GM12865 (cell line): ENCODE results near the gene ZNF280B.

Source experiments
- DNase-seq: peaks from one replicate; pipeline ENCODE4 v3.0.0; 2010; ENCODE audit warnings: low read depth
- H3K4me3 ChIP-seq: 2 replicates; pipeline ENCODE4 v1.5.1; 2011; ENCODE audit warnings: mild to moderate bottlenecking, low read depth, low read length, control low read depth
- CTCF ChIP-seq: IDR thresholded peaks from 2 replicates; pipeline ENCODE4 v1.5.1; 2011; ENCODE audit warnings: low read length, control low read depth, low read depth, inconsistent platforms; ENCODE audit not compliant: insufficient read depth; ENCODE audit errors: missing control alignments

ZNF280B gene

GRCh38 chr22:22547692-22548300 is 39.3 kb upstream of the ZNF280B start:
- TF ChIP-seq CTCF = no peak
- no peak for DNase-seq
- H3K4me3 ChIP-seq = no peak overlapping the region

- no peak for DNase-seq
- no peak overlapping the region for H3K4me3 ChIP-seq
- no peak for TF ChIP-seq CTCF
These were observed 38.7 kb upstream of the ZNF280B start for GRCh38 chr22:22547226-22547625.

GRCh38 chr22:22546490-22546889 is 37.9 kb upstream of the ZNF280B start:
- DNase-seq = no peak
- no peak for TF ChIP-seq CTCF
- no peak overlapping the region for H3K4me3 ChIP-seq

- H3K4me3 ChIP-seq = no peak overlapping the region
- no peak for TF ChIP-seq CTCF
- DNase-seq = no peak
These were observed 36.5 kb upstream of the ZNF280B start for GRCh38 chr22:22545084-22545483.

GRCh38 chr22:22538226-22538989 is 29.9 kb upstream of the ZNF280B start:
- H3K4me3 ChIP-seq = no peak overlapping the region
- DNase-seq = no peak
- no peak for TF ChIP-seq CTCF

GRCh38 chr22:22536916-22537315 is 28.4 kb upstream of the ZNF280B start:
- no peak overlapping the region for H3K4me3 ChIP-seq
- no peak for TF ChIP-seq CTCF
- no peak for DNase-seq
